Measurements from ENCODE around the gene OSM.

The OSM gene

GRCh38 chr22:30266445-30267381 is at the start of gene OSM:
Gene OSM, minus strand, starts transcription at chr22:30266851. Its CDS starts 52 bp downstream, at chr22:30266799.
- DNase-seq, result peak; percentile 95

- no peak for DNase-seq
These were observed 49.4 kb upstream of the OSM start for GRCh38 chr22:30315962-30316576.

DNA sequence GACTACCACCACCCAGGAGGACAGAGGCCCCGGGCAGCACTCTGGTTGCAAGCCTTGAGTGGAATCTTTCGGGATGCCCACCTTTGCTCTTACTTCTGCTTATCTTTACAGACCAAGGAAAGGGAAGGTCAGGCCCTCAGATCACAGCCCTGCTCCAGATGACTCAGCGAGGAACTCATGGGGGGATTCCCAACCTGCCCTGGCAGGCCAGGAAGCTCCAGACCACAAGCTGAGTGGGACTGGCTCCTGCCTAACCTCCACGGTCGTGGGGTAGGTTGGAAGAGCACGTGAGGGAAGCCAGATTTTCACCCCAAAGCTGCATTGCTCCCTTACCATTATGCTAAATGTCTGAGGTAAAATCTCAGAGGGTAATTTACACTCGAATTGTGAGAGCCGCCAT is 48.3 kb upstream of the OSM start:
- DNase-seq, result peak; percentile 77

- DNase-seq, result no peak
These were observed 47.1 kb upstream of the OSM start for GRCh38 chr22:30313527-30314363.

- no peak for DNase-seq
These were observed 45.4 kb upstream of the OSM start for GRCh38 chr22:30312053-30312452.

- no peak for DNase-seq
These were observed 44.5 kb upstream of the OSM start for GRCh38 chr22:30310881-30311771.

- no peak for DNase-seq
These were observed 43.5 kb upstream of the OSM start for GRCh38 chr22:30309951-30310741.

DNA sequence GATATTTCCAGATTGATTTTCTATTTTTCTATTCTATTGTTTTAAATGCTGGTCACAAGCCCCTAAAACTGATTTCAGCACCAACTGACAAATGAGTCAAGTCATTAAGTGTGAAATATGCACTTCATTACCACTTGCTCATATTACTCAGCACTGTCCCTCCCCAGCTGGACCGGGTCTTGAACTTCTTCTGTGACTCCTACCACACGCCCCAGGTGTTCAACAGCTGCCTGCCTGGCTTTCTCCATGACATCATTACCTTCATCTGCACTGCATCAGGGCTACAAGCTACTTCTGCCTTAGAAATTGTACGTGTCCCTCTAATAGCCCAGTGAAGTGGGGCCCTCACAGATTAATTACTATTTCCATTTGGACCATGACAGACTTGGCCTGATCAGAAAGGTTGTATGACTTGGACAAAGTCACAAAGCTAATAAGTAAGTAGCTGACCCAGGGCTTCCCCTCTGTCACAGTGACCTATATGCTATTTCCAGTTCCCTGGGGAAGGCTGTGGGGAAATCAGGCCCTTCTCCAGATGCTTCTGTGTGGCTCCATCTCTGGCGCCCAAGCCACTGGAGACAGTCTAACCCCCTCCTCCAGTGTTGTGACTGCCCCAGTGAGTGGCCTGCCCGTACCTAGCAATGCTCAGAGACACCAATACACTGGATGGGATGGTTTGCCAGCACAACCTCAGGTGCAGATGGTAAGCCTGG is 42.0 kb upstream of the OSM start:
- peak; percentile 45 for DNase-seq

GRCh38 chr22:30308093-30308492 is 41.4 kb upstream of the OSM start:
- DNase-seq, result no peak

- DNase-seq, result no peak
These were observed 40.5 kb upstream of the OSM start for GRCh38 chr22:30307041-30307574.

GRCh38 chr22:30306627-30307011 is 40.0 kb upstream of the OSM start:
- DNase-seq, result no peak

- peak; percentile 85 for DNase-seq
These were observed 39.4 kb upstream of the OSM start for GRCh38 chr22:30305906-30306626.

DNA sequence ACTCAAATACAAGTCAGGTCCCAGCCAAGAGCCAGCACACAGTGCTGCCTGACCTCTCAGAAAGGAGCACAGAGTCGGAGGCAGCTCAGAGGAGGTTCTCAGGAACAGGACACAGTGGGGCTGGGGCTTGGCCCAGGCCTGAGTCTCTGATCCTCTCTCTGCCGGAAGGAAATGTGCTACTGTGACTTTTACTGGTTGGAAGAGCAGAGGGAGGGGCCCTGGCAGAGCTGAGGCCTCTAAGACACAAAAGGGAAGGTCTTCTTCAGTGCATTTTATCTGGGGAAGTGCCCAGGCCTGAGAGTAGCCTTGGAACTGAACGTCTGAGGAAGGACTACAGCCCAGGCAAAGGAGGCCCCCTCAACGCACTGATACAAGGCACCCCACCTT is 38.9 kb upstream of the OSM start:
- peak; percentile 88 for DNase-seq

- DNase-seq, result no peak
These were observed 38.0 kb upstream of the OSM start for GRCh38 chr22:30304495-30305244.

GRCh38 chr22:30302810-30303138 is 36.1 kb upstream of the OSM start:
- DNase-seq, result no peak

GRCh38 chr22:30301995-30302809 is 35.6 kb upstream of the OSM start:
- DNase-seq, result no peak

- no peak for DNase-seq
These were observed 32.7 kb upstream of the OSM start for GRCh38 chr22:30299322-30299721.

DNA sequence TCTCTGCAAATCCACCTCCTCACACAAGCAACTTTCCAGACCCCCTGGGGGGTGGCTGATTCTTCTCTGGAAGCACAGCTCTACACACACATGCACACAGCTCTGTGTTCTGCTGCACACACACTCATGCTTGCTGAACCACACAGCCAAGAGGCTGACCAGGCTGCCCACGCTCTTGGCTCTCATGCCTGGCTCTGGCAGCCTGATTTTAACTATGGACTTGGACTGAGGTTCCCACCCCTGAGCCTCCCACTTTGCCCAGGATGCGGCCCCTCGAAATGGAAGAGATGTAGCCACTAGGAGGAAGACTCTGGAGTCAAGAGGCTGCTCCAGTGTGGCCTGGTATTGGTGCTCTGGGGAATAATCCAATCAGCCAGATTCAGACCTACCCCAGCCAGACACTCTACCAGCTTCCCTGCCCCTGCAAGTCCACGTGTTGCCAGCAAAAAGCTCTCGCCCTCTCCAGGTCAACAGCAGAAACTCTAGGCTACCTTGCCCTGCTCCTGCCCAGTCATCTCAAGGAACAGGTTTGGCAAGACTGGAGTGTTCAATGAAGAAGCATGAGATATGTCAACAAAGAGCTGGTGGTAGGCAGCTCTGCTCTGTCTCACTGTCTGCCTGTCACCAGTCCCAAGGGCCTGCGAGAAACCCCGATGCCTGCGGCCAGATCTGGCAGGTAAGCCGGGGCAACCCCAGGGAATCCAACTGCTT is 31.5 kb upstream of the OSM start:
- DNase-seq, result no peak
